ENCODE results near the gene UBE2B. TPM values are rescaled to one million over a fixed set of nuclear protein-coding genes. Genes with fewer than 3 reads are reported as not detected.

Gene UBE2B
- total and polyA plus RNA-seq, 10 of the 15 experiments (the other 5 are each of a cell fraction or from before 2014, with no cell fraction given), result 10.8 to 179 (median 61.3) TPM

DNA sequence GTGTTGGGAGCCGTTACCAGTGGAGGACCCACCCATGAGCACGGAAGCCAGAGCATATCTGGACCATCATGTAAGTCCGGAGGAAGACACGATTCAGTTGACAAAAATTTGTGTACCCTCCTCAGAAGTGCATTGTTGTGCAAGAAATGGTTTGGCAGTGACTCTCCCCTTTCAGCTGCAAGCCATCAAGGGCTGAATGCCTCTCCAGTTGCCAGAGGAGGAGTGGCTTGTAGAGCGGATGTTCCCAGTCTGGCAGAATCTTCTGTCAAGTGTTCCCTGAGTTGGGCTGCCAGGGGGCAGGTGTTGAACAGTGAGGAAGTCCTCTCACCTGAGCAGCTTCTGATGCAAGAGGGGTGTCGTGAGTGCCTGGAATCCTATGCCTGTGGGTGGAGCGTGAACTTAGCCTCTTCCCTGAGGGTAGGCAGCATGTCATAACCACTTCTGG lies 67.9 kb downstream of the UBE2B start:
- ChIA-PET SMC1A (ENCODE audit: uncharacterized antibody, unreplicated experiment) (interaction anchor here (1.0 to 1.9 kb wide), 2 partner anchors 11 to 26 kb away, joined by 3 to 4 read pairs; no protein-coding TSS in a partner anchor), POLR2A (interaction anchor here (0.6 to 0.7 kb wide), 2 partner anchors 16 to 355 kb away, joined by 3 to 4 read pairs; no protein-coding TSS in a partner anchor), RAD21 (ENCODE audit: unreplicated experiment) (interaction anchor here (0.6 to 1.3 kb wide), 2 partner anchors 27 to 85 kb away, joined by 3 read pairs; no protein-coding TSS in a partner anchor), CTCF (no interaction called here)
- Histone ChIP-seq H3K4me3 (no peak overlapping the region), H3K4me1 (ENCODE audit: control insufficient read depth, insufficient read depth, low read length) (peaks cover 14% of the 10 kb centered on the region), H3K36me3 (ENCODE audit: control insufficient read depth in 2 of 2, insufficient read depth in 2 of 2, low read length in 1 of 2) (no peaks in the 10 kb centered on the region), H3K9ac (ENCODE audit: control insufficient read depth, insufficient read depth, low read length) (no peak overlapping the region), H3K27me3 (replicated peaks in 1 of 2; ENCODE audit: control insufficient read depth in 2 of 2, insufficient read depth in 2 of 2, low read length in 1 of 2) (no peaks in the 10 kb centered on the region), H3K27ac (ENCODE audit: control insufficient read depth, insufficient read depth) (no peak overlapping the region), H4K20me1 (ENCODE audit: control insufficient read depth, insufficient read depth) (no peaks in the 10 kb centered on the region), H3K79me2 (ENCODE audit: control insufficient read depth, insufficient read depth, low read length) (no peaks in the 10 kb centered on the region), H3K4me2 (ENCODE audit: control insufficient read depth, insufficient read depth) (no peak overlapping the region), H3K9me3 (replicated peaks; ENCODE audit: control insufficient read depth, insufficient read depth, low read length) (no peaks in the 10 kb centered on the region), H2AFZ (ENCODE audit: control insufficient read depth, low read depth, low read length) (no peak overlapping the region)
- FAIRE-seq, result no peak
- in situ Hi-C loops (cut with MboI), result no loop called here
- no peak for DNase-seq (ENCODE audit: low read depth, low spot score)
- intact Hi-C loops (cut with micrococcal nuclease; ENCODE audit: unreplicated experiment), result no loop called here
- ATAC-seq, result no peak
- whole genome bisulfite sequencing (ENCODE audit: insufficient coverage, insufficient replicate concordance, low lambda C conversion rate, missing lambda C conversion rate), result 84% methylated on average over 7 of the region's 7 CpGs
- BruUV-seq (replicated peaks), result no TSS peak
- TF ChIP-seq SREBF1 (IDR thresholded peaks at IDR 0.05; ENCODE audit: low read length), result no peak
- TF ChIP-seq, protein P1, sequence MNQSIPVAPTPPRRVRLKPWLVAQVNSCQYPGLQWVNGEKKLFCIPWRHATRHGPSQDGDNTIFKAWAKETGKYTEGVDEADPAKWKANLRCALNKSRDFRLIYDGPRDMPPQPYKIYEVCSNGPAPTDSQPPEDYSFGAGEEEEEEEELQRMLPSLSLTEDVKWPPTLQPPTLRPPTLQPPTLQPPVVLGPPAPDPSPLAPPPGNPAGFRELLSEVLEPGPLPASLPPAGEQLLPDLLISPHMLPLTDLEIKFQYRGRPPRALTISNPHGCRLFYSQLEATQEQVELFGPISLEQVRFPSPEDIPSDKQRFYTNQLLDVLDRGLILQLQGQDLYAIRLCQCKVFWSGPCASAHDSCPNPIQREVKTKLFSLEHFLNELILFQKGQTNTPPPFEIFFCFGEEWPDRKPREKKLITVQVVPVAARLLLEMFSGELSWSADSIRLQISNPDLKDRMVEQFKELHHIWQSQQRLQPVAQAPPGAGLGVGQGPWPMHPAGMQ (IDR thresholded peaks at IDR 0.05; ENCODE audit: borderline replicate concordance), result no peak
- no peak for TF ChIP-seq SMARCA5 (IDR thresholded peaks at IDR 0.05)
- TF ChIP-seq BMI1 (IDR thresholded peaks at IDR 0.05; ENCODE audit: borderline replicate concordance), result no peak
- no peak for TF ChIP-seq SMAD5 (IDR thresholded peaks at IDR 0.05; ENCODE audit: low read depth)
- no peak for TF ChIP-seq EP300 (IDR thresholded peaks at IDR 0.05; ENCODE audit: borderline replicate concordance in 1 of 2, control insufficient read depth in 1 of 2, low read depth in 2 of 2, low read length in 2 of 2)
- no peak for TF ChIP-seq ASH2L (IDR thresholded peaks at IDR 0.05; ENCODE audit: borderline replicate concordance, low read depth)
- no peak for TF ChIP-seq ZNF24 (IDR thresholded peaks at IDR 0.05)
- no peak for TF ChIP-seq ZNF622 (IDR thresholded peaks at IDR 0.05)
- TF ChIP-seq, protein P2, sequence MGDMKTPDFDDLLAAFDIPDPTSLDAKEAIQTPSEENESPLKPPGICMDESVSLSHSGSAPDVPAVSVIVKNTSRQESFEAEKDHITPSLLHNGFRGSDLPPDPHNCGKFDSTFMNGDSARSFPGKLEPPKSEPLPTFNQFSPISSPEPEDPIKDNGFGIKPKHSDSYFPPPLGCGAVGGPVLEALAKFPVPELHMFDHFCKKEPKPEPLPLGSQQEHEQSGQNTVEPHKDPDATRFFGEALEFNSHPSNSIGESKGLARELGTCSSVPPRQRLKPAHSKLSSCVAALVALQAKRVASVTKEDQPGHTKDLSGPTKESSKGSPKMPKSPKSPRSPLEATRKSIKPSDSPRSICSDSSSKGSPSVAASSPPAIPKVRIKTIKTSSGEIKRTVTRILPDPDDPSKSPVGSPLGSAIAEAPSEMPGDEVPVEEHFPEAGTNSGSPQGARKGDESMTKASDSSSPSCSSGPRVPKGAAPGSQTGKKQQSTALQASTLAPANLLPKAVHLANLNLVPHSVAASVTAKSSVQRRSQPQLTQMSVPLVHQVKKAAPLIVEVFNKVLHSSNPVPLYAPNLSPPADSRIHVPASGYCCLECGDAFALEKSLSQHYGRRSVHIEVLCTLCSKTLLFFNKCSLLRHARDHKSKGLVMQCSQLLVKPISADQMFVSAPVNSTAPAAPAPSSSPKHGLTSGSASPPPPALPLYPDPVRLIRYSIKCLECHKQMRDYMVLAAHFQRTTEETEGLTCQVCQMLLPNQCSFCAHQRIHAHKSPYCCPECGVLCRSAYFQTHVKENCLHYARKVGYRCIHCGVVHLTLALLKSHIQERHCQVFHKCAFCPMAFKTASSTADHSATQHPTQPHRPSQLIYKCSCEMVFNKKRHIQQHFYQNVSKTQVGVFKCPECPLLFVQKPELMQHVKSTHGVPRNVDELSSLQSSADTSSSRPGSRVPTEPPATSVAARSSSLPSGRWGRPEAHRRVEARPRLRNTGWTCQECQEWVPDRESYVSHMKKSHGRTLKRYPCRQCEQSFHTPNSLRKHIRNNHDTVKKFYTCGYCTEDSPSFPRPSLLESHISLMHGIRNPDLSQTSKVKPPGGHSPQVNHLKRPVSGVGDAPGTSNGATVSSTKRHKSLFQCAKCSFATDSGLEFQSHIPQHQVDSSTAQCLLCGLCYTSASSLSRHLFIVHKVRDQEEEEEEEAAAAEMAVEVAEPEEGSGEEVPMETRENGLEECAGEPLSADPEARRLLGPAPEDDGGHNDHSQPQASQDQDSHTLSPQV (IDR thresholded peaks at IDR 0.05), result no peak
- no peak for TF ChIP-seq FOXM1 (IDR thresholded peaks at IDR 0.05; ENCODE audit: low read depth, low read length)
- TF ChIP-seq POLR2AphosphoS5 (IDR thresholded peaks at IDR 0.05; ENCODE audit: low read length), result no peak
- TF ChIP-seq IKZF2 (IDR thresholded peaks at IDR 0.05), result no peak
- TF ChIP-seq SUZ12 (IDR thresholded peaks at IDR 0.05; ENCODE audit: unreplicated experiment), result no peak
- TF ChIP-seq SREBF2 (IDR thresholded peaks at IDR 0.05; ENCODE audit: low read length), result no peak
- TF ChIP-seq CBX3 (IDR thresholded peaks at IDR 0.05; ENCODE audit: borderline replicate concordance, low read depth), result no peak
- no peak for TF ChIP-seq ZSCAN29 (IDR thresholded peaks at IDR 0.05)
- TF ChIP-seq, protein P3, sequence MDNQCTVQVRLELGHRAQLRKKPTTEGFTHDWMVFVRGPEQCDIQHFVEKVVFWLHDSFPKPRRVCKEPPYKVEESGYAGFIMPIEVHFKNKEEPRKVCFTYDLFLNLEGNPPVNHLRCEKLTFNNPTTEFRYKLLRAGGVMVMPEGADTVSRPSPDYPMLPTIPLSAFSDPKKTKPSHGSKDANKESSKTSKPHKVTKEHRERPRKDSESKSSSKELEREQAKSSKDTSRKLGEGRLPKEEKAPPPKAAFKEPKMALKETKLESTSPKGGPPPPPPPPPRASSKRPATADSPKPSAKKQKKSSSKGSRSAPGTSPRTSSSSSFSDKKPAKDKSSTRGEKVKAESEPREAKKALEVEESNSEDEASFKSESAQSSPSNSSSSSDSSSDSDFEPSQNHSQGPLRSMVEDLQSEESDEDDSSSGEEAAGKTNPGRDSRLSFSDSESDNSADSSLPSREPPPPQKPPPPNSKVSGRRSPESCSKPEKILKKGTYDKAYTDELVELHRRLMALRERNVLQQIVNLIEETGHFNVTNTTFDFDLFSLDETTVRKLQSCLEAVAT (IDR thresholded peaks at IDR 0.05), result no peak

Measured in GM12878 (cell line).